ENCODE data around the gene BCAS1.
"Not testable (repeated sequence)": the region's sequence is repeated elsewhere in the genome, so short reads cannot be mapped to it uniquely, and the experiment has no call there.

The BCAS1 gene

DNA sequence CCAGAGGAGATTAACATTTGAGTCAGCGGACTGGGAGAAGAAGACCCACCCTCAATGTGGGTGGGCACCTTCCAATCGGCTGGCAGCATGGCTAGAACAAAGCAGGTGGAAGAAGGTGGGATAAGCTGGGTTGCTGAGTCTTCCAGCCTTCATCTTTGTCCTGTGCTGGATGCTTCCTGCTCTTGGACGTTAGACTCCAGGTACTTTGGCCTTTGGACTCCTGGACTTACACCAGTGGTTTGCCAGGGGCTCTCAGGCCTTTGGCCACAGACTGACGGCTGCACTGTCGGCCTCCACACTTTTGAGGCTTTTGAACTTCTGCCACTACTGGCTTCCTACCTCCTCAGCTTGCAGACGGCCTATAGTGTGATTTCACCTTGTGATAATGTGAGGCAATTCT, 50.8 kb downstream of the BCAS1 start:
- TF ChIP-seq CTCF (IDR thresholded peaks at IDR 0.05; ENCODE audit: control insufficient read depth, extremely low read depth, insufficient read depth) = no peak
- no peak for DNase-seq (ENCODE audit: low read depth)
- H3K4me3 ChIP-seq (ENCODE audit: low read depth, low read length) = no peak overlapping the region

- no peak for DNase-seq (ENCODE audit: low read depth)
- TF ChIP-seq CTCF (IDR thresholded peaks at IDR 0.05; ENCODE audit: control insufficient read depth, extremely low read depth, insufficient read depth) = no peak
- no peak overlapping the region for H3K4me3 ChIP-seq (ENCODE audit: low read depth, low read length)
Measured at GRCh38 chr20:54019127-54019526, 51.3 kb downstream of the BCAS1 start.

DNA sequence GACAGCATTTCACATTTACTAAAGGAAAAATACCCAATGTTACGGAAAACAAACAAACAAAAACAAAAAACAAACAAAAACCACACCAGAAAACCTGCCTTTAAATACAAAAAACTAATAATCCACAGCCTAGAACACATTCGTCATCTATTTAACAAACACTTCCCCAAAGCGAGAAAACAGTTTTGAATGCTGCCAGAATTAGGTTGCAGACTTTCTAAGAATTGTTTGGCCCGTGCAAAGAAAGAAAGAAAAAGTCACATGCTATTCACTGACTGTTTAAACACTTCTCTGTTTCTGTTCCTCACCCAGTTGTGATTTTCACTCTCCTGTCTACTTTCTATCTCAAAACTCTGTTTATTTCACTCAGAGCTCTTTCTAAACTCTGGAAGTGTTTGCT, 52.5 kb downstream of the BCAS1 start:
- no peak for TF ChIP-seq CTCF (IDR thresholded peaks at IDR 0.05; ENCODE audit: control insufficient read depth, extremely low read depth, insufficient read depth)
- H3K4me3 ChIP-seq (ENCODE audit: low read depth, low read length) = no peak overlapping the region
- DNase-seq (ENCODE audit: low read depth) = no peak

GRCh38 chr20:54015496-54015895, 54.9 kb downstream of the BCAS1 start:
- DNase-seq (ENCODE audit: low read depth) = no peak
- no peak for TF ChIP-seq CTCF (IDR thresholded peaks at IDR 0.05; ENCODE audit: control insufficient read depth, extremely low read depth, insufficient read depth)
- no peak overlapping the region for H3K4me3 ChIP-seq (ENCODE audit: low read depth, low read length)

GRCh38 chr20:54014293-54014926, 56.0 kb downstream of the BCAS1 start:
- TF ChIP-seq CTCF (IDR thresholded peaks at IDR 0.05; ENCODE audit: control insufficient read depth, extremely low read depth, insufficient read depth) = no peak
- no peak for DNase-seq (ENCODE audit: low read depth)
- H3K4me3 ChIP-seq (ENCODE audit: low read depth, low read length) = no peak overlapping the region

- no peak overlapping the region for H3K4me3 ChIP-seq (ENCODE audit: low read depth, low read length)
- no peak for DNase-seq (ENCODE audit: low read depth)
- no peak for TF ChIP-seq CTCF (IDR thresholded peaks at IDR 0.05; ENCODE audit: control insufficient read depth, extremely low read depth, insufficient read depth)
Measured at GRCh38 chr20:54013471-54013870, 56.9 kb downstream of the BCAS1 start.

- no peak overlapping the region for H3K4me3 ChIP-seq (ENCODE audit: low read depth, low read length)
- DNase-seq (ENCODE audit: low read depth) = no peak
- TF ChIP-seq CTCF (IDR thresholded peaks at IDR 0.05; ENCODE audit: control insufficient read depth, extremely low read depth, insufficient read depth) = no peak
Measured at GRCh38 chr20:54011346-54011745, 59.0 kb downstream of the BCAS1 start.

GRCh38 chr20:54006216-54006615, 64.2 kb downstream of the BCAS1 start:
- not testable (repeated sequence) for DNase-seq (ENCODE audit: low read depth); H3K4me3 ChIP-seq (ENCODE audit: low read depth, low read length)
